ENCODE data around the gene PLEKHD1. TPM values are rescaled to one million over a fixed set of nuclear protein-coding genes. Genes with fewer than 3 reads are reported as not detected.

The PLEKHD1 gene
- total and polyA plus RNA-seq, 2 of the 8 experiments (the other 6 are each of a cell fraction or from before 2014, with no cell fraction given): 0.24 to 0.48 TPM

GRCh38 chr14:69505338-69506240 is 21.1 kb downstream of the PLEKHD1 start:
- no peak overlapping the region for H2AFZ ChIP-seq (ENCODE audit: low read length)
- H3K18ac ChIP-seq (ENCODE audit: extremely low read depth, low read length): no peak overlapping the region
- no peak overlapping the region for H3K4me2 ChIP-seq (ENCODE audit: insufficient read depth in 1 of 2, low read depth in 2 of 2, low read length in 2 of 2)
- no peak overlapping the region for H3K23ac ChIP-seq (ENCODE audit: insufficient read length)
- TF ChIP-seq GABPA (IDR thresholded peaks at IDR 0.05; ENCODE audit: borderline replicate concordance, insufficient read depth, low read length) (no peak), SP1 (IDR thresholded peaks at IDR 0.05; ENCODE audit: low read depth, low read length) (0 out of 2 replicates have a peak, but pooled peaks have one; percentile 43)
- H3K4me1 ChIP-seq (replicated peaks in 1 of 4; ENCODE audit: control insufficient read depth in 3 of 4, insufficient read depth in 4 of 4, low read length in 3 of 4): peaks cover 0 to 4% (median 1%) of the 10 kb centered on the region in 4 experiments; a peak in 2 of 7 replicates
- H4K5ac ChIP-seq (ENCODE audit: insufficient read length, low read depth, low read length): no peak overlapping the region
- no peak overlapping the region for H3K27ac ChIP-seq (ENCODE audit: low read depth, low read length)
- WGBS, 2 experiments (ENCODE audit: extremely low coverage in 1 of 2, insufficient coverage in 1 of 2, insufficient read length in 1 of 2, insufficient replicate concordance in 2 of 2, low coverage in 1 of 2, low lambda C conversion rate in 2 of 2, missing lambda C conversion rate in 1 of 2): 83% methylated on average over 8 of the region's 8 CpGs; no CpG with 5 or more reads in 1 of the 2 experiments
- POLR2A ChIA-PET (ENCODE audit: partially characterized antibody): no interaction called here
- H3K79me1 ChIP-seq (ENCODE audit: low read depth, low read length): no peaks in the 10 kb centered on the region
- no peak overlapping the region for H4K91ac ChIP-seq (replicated peaks; ENCODE audit: insufficient read length, low read length)
- H3K9ac ChIP-seq (replicated peaks in 1 of 4; ENCODE audit: extremely low read depth in 1 of 4, low read depth in 3 of 4, low read length in 3 of 4): no peak overlapping the region
- FAIRE-seq (no peak), DNase-seq (ENCODE audit: low read depth in 1 of 2, low spot score in 2 of 2) (no peak)
- no peak overlapping the region for H4K8ac ChIP-seq (ENCODE audit: extremely low read depth, insufficient read depth, low read length)
- no peak overlapping the region for H3K56ac ChIP-seq (replicated peaks; ENCODE audit: insufficient read length, low read depth, low read length)
- H3K9me3 ChIP-seq (ENCODE audit: insufficient read depth in 2 of 2, low read depth in 1 of 2, low read length in 1 of 2): no peaks in the 10 kb centered on the region
- H2BK12ac ChIP-seq (ENCODE audit: low read depth, low read length): no peak overlapping the region
- no peaks in the 10 kb centered on the region for H4K20me1 ChIP-seq (replicated peaks in 1 of 2; ENCODE audit: control insufficient read depth in 1 of 2, insufficient read depth in 2 of 2, low read length in 2 of 2)
- H3K4ac ChIP-seq (replicated peaks; ENCODE audit: insufficient read length, low read depth, low read length): no peak overlapping the region
- H2BK20ac ChIP-seq (ENCODE audit: low read length): no peak overlapping the region
- H2BK5ac ChIP-seq (ENCODE audit: low read depth, low read length): no peak overlapping the region
- H2BK15ac ChIP-seq (ENCODE audit: low read length): no peak overlapping the region
- H3K14ac ChIP-seq (ENCODE audit: insufficient read length): no peak overlapping the region
- no peaks in the 10 kb centered on the region for H3K23me2 ChIP-seq (ENCODE audit: low read depth, low read length)
- no peak overlapping the region for H3K4me3 ChIP-seq (ENCODE audit: extremely low read depth in 1 of 4, insufficient read depth in 2 of 4, low read depth in 3 of 4, low read length in 4 of 4)
- CTCF ChIA-PET (ENCODE audit: partially characterized antibody): interaction anchor here (0.9 to 6.3 kb wide), 11 partner anchors 8 to 68 kb away, joined by 3 to 41 read pairs (median 8); partner anchors contain the start of gene CCDC177
- no peaks in the 10 kb centered on the region; a peak in 1 of 7 replicates for H3K27me3 ChIP-seq (replicated peaks in 1 of 4; ENCODE audit: control insufficient read depth in 3 of 4, extremely low read depth in 1 of 4, insufficient read depth in 3 of 4, low read length in 3 of 4)
- H3K79me2 ChIP-seq (ENCODE audit: control insufficient read depth in 1 of 2, insufficient read depth in 2 of 2, low read length in 2 of 2): no peaks in the 10 kb centered on the region
- no peaks in the 10 kb centered on the region for H3K36me3 ChIP-seq (ENCODE audit: control insufficient read depth in 2 of 4, insufficient read depth in 4 of 4, low read length in 3 of 4)
- no peak overlapping the region for H2BK120ac ChIP-seq (replicated peaks; ENCODE audit: low read depth, low read length)
- no peak overlapping the region for H2AK5ac ChIP-seq (ENCODE audit: low read depth, low read length)
